Measurements from ENCODE around the gene YES1.

YES1 gene

GRCh38 chr18:703213-703967, 108.7 kb downstream of the YES1 start:
- DNase-seq (ENCODE audit: low read depth in 1 of 2, low spot score in 1 of 2), result no peak
- H3K27me3 ChIP-seq (ENCODE audit: insufficient read depth, poor library complexity, severe bottlenecking), result no peaks in the 10 kb centered on the region
- H3K4me3 ChIP-seq (replicated peaks; ENCODE audit: insufficient read depth, low read length), result no peak overlapping the region
- TF ChIP-seq CTCF (IDR thresholded peaks at IDR 0.05; ENCODE audit: insufficient read depth, low read length) (no peak), POLR2AphosphoS5 (IDR thresholded peaks at IDR 0.05; ENCODE audit: low read depth) (no peak; the same call in 1 of the 2 replicates), REST (IDR thresholded peaks at IDR 0.05; ENCODE audit: insufficient replicate concordance, low read depth) (no peak), GABPA (IDR thresholded peaks at IDR 0.05; ENCODE audit: low read depth) (no peak), SPI1 (IDR thresholded peaks at IDR 0.05; ENCODE audit: borderline replicate concordance, low read depth) (no peak)
- H3K27ac ChIP-seq (replicated peaks), result peak overlapping the region; percentile 18

GRCh38 chr18:697800-698199, 114.2 kb downstream of the YES1 start:
- H3K27me3 ChIP-seq (ENCODE audit: insufficient read depth, poor library complexity, severe bottlenecking), result no peaks in the 10 kb centered on the region
- DNase-seq (ENCODE audit: low read depth in 1 of 2, low spot score in 1 of 2), result no peak
- H3K4me3 ChIP-seq (replicated peaks; ENCODE audit: insufficient read depth, low read length), result no peak overlapping the region
- TF ChIP-seq CTCF (IDR thresholded peaks at IDR 0.05; ENCODE audit: insufficient read depth, low read length), result no peak
- no peak for TF ChIP-seq SPI1 (IDR thresholded peaks at IDR 0.05; ENCODE audit: borderline replicate concordance, low read depth)
- no peak overlapping the region for H3K27ac ChIP-seq (replicated peaks)

GRCh38 chr18:697012-697411, 115.0 kb downstream of the YES1 start:
- Histone ChIP-seq H3K27ac (replicated peaks) (no peak overlapping the region), H3K27me3 (ENCODE audit: insufficient read depth, poor library complexity, severe bottlenecking) (no peaks in the 10 kb centered on the region), H3K4me3 (replicated peaks; ENCODE audit: insufficient read depth, low read length) (no peak overlapping the region)
- DNase-seq (ENCODE audit: low read depth in 1 of 2, low spot score in 1 of 2), result no peak
- TF ChIP-seq REST (IDR thresholded peaks at IDR 0.05; ENCODE audit: insufficient replicate concordance, low read depth) (no peak), SPI1 (IDR thresholded peaks at IDR 0.05; ENCODE audit: borderline replicate concordance, low read depth) (no peak), POLR2AphosphoS5 (IDR thresholded peaks at IDR 0.05; ENCODE audit: low read depth) (no peak), GABPA (IDR thresholded peaks at IDR 0.05; ENCODE audit: low read depth) (no peak), CTCF (IDR thresholded peaks at IDR 0.05; ENCODE audit: insufficient read depth, low read length) (no peak)
